ENCODE measurements around the gene ZNF44.

ZNF44 gene

GRCh38 chr19:12284631-12285030 is 10.1 kb downstream of the ZNF44 start:
- DNase-seq (ENCODE audit: extremely low read depth, low read depth) = no peak
- no peak overlapping the region for H3K4me3 ChIP-seq (replicated peaks; ENCODE audit: low read depth, low read length)
- TF ChIP-seq, protein P1, sequence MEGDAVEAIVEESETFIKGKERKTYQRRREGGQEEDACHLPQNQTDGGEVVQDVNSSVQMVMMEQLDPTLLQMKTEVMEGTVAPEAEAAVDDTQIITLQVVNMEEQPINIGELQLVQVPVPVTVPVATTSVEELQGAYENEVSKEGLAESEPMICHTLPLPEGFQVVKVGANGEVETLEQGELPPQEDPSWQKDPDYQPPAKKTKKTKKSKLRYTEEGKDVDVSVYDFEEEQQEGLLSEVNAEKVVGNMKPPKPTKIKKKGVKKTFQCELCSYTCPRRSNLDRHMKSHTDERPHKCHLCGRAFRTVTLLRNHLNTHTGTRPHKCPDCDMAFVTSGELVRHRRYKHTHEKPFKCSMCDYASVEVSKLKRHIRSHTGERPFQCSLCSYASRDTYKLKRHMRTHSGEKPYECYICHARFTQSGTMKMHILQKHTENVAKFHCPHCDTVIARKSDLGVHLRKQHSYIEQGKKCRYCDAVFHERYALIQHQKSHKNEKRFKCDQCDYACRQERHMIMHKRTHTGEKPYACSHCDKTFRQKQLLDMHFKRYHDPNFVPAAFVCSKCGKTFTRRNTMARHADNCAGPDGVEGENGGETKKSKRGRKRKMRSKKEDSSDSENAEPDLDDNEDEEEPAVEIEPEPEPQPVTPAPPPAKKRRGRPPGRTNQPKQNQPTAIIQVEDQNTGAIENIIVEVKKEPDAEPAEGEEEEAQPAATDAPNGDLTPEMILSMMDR (IDR thresholded peaks at IDR 0.05; ENCODE audit: low read depth, low read length, missing control alignments) = no peak

DNA sequence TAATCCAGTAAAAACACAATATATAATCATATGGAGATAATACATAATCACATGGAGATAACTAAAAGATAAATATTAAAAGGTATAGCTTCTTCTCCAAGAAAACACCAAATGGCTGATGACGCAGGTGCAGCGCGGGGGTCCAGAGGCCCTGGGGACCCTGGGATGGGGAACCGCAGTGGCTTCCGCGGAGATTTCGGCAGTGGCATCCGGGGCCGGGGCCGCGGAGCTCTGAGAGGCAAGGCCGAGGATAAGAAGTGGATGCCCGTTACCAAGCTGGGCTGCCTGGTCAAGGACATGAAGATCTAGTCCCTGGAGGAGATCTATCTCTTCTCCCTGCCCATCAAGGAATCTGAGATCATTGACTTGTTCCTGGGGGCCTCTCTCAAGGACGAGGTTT is 10.5 kb downstream of the ZNF44 start:
- TF ChIP-seq, protein P1 (IDR thresholded peaks at IDR 0.05; ENCODE audit: low read depth, low read length, missing control alignments) = no peak
- DNase-seq (ENCODE audit: extremely low read depth, low read depth) = no peak
- H3K4me3 ChIP-seq (replicated peaks; ENCODE audit: low read depth, low read length) = no peak overlapping the region

DNA sequence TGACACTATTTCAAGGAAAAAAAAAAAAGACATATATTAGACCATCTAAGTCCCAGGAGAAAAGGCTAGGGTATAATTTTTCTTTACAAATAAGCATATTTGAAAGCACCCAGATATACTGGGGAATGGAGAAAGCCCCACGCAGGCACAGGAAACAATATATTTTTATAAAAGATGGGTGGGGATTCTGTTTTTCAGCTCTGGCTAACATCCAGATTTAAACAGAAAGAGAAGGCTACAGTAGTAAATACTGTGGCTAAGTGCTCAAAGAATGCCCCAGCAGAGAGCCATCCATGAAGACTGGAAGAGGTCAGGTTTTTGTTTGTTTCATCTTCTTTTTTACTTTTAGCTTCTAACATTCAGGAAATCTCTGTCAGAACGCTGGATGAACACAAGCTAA is 16.0 kb downstream of the ZNF44 start:
- no peak for DNase-seq (ENCODE audit: extremely low read depth, low read depth)
- TF ChIP-seq, protein P1 (IDR thresholded peaks at IDR 0.05; ENCODE audit: low read depth, low read length, missing control alignments) = no peak
- H3K4me3 ChIP-seq (replicated peaks; ENCODE audit: low read depth, low read length) = no peak overlapping the region

GRCh38 chr19:12272980-12273901 is 21.4 kb downstream of the ZNF44 start:
- TF ChIP-seq, protein P1 (IDR thresholded peaks at IDR 0.05; ENCODE audit: low read depth, low read length, missing control alignments) = no peak
- no peak for DNase-seq (ENCODE audit: extremely low read depth, low read depth)
- H3K4me3 ChIP-seq (replicated peaks; ENCODE audit: low read depth, low read length) = no peak overlapping the region

- TF ChIP-seq, protein P1 (IDR thresholded peaks at IDR 0.05; ENCODE audit: low read depth, low read length, missing control alignments) = no peak
- no peak overlapping the region for H3K4me3 ChIP-seq (replicated peaks; ENCODE audit: low read depth, low read length)
- DNase-seq (ENCODE audit: extremely low read depth, low read depth) = no peak
Measured at GRCh38 chr19:12272386-12272785, 22.3 kb downstream of the ZNF44 start.

DNA sequence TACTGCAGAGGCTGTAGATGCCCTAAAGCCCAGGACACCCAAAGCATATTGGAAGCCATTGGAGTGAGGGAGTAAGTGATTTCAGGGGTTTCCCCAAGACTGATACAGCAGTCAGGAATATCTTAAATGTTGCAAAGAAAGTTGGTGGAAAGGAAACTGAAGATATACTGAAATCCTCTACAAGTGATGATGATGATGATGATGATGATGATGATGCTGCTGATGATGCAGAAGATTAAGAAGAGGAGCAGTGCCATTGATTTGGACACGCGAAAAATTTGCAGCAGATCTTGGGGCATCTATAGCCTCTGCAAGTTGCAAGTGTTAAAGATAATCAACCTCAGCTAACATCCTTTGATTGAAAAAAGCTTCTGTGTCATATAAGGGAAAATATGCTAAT is 23.8 kb downstream of the ZNF44 start:
- TF ChIP-seq, protein P1 (IDR thresholded peaks at IDR 0.05; ENCODE audit: low read depth, low read length, missing control alignments) = no peak
- DNase-seq (ENCODE audit: extremely low read depth, low read depth) = no peak
- no peak overlapping the region for H3K4me3 ChIP-seq (replicated peaks; ENCODE audit: low read depth, low read length)
